PFSK-1 (cell line): ENCODE results near the gene FKBP2.

Experiments
- TAF1 ChIP-seq: IDR thresholded peaks from 2 replicates; pipeline ENCODE4 v1.6.1; 2012; ENCODE audit warnings: low read length, control low read depth, borderline replicate concordance; ENCODE audit not compliant: insufficient read depth
- TF ChIP-seq, protein P1 (sequence below), 2 experiments: IDR thresholded peaks; 2 replicates each; pipeline versions ENCODE4 v1.6.1 to v1.8.0; 2011 to 2012; ENCODE audit warnings: low read depth in 2 of 2, low read length in 2 of 2, control low read depth in 1 of 2, inconsistent platforms in 1 of 2, mild to moderate bottlenecking in 1 of 2, moderate library complexity in 1 of 2; ENCODE audit not compliant: insufficient read depth in 1 of 2

DNA sequence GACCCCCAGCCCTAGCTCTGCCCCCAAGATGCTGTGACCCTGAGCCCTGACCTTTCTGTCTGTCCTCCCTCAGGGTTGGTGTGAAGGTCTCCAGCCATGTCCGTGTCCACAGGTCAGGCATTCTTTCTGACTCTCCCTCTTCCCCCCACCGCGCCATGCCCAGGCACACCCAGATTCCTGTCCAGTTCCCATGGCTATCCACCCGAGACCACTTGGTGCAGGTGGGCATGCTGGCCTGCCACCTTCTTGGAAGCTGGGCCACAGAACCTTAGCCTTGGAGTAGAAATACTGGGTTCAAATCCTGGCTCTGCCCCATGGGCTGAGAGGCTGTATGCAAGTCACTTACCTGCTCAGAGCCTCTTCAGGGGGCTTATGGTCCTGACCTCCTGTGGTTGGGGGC lies 8.1 kb downstream of the FKBP2 start:
- no peak for TF ChIP-seq TAF1
- TF ChIP-seq, protein P1, sequence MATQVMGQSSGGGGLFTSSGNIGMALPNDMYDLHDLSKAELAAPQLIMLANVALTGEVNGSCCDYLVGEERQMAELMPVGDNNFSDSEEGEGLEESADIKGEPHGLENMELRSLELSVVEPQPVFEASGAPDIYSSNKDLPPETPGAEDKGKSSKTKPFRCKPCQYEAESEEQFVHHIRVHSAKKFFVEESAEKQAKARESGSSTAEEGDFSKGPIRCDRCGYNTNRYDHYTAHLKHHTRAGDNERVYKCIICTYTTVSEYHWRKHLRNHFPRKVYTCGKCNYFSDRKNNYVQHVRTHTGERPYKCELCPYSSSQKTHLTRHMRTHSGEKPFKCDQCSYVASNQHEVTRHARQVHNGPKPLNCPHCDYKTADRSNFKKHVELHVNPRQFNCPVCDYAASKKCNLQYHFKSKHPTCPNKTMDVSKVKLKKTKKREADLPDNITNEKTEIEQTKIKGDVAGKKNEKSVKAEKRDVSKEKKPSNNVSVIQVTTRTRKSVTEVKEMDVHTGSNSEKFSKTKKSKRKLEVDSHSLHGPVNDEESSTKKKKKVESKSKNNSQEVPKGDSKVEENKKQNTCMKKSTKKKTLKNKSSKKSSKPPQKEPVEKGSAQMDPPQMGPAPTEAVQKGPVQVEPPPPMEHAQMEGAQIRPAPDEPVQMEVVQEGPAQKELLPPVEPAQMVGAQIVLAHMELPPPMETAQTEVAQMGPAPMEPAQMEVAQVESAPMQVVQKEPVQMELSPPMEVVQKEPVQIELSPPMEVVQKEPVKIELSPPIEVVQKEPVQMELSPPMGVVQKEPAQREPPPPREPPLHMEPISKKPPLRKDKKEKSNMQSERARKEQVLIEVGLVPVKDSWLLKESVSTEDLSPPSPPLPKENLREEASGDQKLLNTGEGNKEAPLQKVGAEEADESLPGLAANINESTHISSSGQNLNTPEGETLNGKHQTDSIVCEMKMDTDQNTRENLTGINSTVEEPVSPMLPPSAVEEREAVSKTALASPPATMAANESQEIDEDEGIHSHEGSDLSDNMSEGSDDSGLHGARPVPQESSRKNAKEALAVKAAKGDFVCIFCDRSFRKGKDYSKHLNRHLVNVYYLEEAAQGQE (IDR thresholded peaks at IDR 0.05; ENCODE audit: insufficient read depth in 1 of 2, low read depth in 2 of 2, low read length in 2 of 2): no peak
